Ishikawa (cell line): ENCODE measurements around the gene SELENOI.
A peak's percentile ranks its signal among the peaks of the same experiment; 100 is the strongest.

Experiments
- CEBPB ChIP-seq: IDR thresholded peaks from 2 replicates; pipeline ENCODE4 v1.6.1; 2012
- CREB1 ChIP-seq: IDR thresholded peaks from 2 replicates; pipeline ENCODE4 v1.6.1; 2012; ENCODE audit warnings: low read depth
- EGR1 ChIP-seq: IDR thresholded peaks from 2 replicates; pipeline ENCODE4 v1.6.1; 2012
- EP300 ChIP-seq: IDR thresholded peaks from 2 replicates; pipeline ENCODE4 v1.6.1; 2012; ENCODE audit warnings: borderline replicate concordance
- FOXM1 ChIP-seq: IDR thresholded peaks from 2 replicates; pipeline ENCODE4 v1.6.1; 2012; ENCODE audit warnings: low read depth, borderline replicate concordance
- NFIC ChIP-seq: IDR thresholded peaks from 2 replicates; pipeline ENCODE4 v1.6.1; 2012
- RAD21 ChIP-seq: IDR thresholded peaks from 2 replicates; pipeline ENCODE4 v1.6.1; 2012; ENCODE audit warnings: low read depth
- REST ChIP-seq: IDR thresholded peaks from 2 replicates; pipeline ENCODE4 v1.6.1; 2012; ENCODE audit warnings: low read depth, mild to moderate bottlenecking
- TAF1 ChIP-seq: IDR thresholded peaks from 2 replicates; pipeline ENCODE4 v1.6.1; 2012; ENCODE audit warnings: low read depth, mild to moderate bottlenecking
- TCF12 ChIP-seq: IDR thresholded peaks from 2 replicates; pipeline ENCODE4 v1.6.1; 2012; ENCODE audit warnings: low read depth
- TEAD4 ChIP-seq: IDR thresholded peaks from 2 replicates; pipeline ENCODE4 v1.6.1; 2012
- USF1 ChIP-seq: IDR thresholded peaks from 2 replicates; pipeline ENCODE4 v1.6.1; 2012
- YY1 ChIP-seq: IDR thresholded peaks from 2 replicates; pipeline ENCODE4 v1.6.1; 2012; ENCODE audit warnings: low read depth
- ZBTB7A ChIP-seq: IDR thresholded peaks from 2 replicates; pipeline ENCODE4 v1.6.1; 2012; ENCODE audit warnings: low read depth
- TF ChIP-seq, protein P1 (sequence below): IDR thresholded peaks from 2 replicates; pipeline ENCODE4 v1.6.1; 2012

The SELENOI gene

GRCh38 chr2:26312471-26312870, 33.5 kb upstream of the SELENOI start:
- TF ChIP-seq RAD21 (no peak), FOXM1 (no peak), TAF1 (no peak), CEBPB (no peak)
- TF ChIP-seq, protein P1, sequence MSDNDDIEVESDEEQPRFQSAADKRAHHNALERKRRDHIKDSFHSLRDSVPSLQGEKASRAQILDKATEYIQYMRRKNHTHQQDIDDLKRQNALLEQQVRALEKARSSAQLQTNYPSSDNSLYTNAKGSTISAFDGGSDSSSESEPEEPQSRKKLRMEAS = no peak

GRCh38 chr2:26313446-26313845, 32.5 kb upstream of the SELENOI start:
- TF ChIP-seq CEBPB (no peak), RAD21 (no peak), FOXM1 (no peak), EP300 (no peak), TEAD4 (no peak), ZBTB7A (no peak), TCF12 (no peak), REST (no peak)

DNA sequence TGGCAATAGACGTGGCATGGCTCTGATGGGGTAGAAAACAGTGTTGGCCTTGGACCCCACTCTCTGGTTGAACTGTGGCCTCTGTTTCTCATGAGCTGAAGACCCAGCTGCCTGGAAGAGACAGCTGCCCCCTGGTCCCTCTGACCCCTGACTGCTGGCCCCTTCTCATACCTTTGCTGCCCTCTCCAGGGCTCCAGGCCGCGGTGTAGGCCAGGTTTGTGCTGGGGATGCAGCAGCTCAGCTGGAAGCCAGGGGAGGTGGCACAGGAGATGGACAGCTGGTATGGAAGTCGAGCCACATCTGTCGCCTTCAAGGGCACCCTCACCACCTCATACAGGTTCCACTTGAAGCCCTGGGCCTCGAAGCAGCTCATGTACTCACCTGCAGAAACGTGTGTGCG, 31.7 kb upstream of the SELENOI start:
- TF ChIP-seq RAD21 (peak; percentile 44; the same call in 1 of the 2 replicates), TCF12 (no peak)

DNA sequence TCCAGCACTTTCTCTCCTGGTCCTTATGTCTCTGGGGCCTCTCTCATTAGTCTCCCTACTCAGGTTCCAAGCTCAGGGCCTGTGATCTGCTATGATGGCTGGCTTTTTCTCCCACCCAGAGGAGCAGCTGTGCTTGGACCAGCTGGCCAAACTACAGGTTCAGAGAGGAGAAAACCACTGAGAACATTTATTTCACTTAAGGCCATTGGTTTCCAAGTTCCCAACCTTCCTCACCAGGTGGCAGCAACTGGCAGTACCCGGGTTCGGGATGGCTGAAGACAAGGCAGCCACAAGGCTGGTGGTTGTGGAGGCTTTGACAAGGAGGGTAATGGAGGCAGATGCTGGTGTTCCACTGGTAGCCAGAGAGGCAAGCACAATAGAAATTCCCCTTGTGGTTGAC, 29.9 kb upstream of the SELENOI start:
- TF ChIP-seq RAD21 = peak; percentile 47
- TF ChIP-seq ZBTB7A = no peak

DNA sequence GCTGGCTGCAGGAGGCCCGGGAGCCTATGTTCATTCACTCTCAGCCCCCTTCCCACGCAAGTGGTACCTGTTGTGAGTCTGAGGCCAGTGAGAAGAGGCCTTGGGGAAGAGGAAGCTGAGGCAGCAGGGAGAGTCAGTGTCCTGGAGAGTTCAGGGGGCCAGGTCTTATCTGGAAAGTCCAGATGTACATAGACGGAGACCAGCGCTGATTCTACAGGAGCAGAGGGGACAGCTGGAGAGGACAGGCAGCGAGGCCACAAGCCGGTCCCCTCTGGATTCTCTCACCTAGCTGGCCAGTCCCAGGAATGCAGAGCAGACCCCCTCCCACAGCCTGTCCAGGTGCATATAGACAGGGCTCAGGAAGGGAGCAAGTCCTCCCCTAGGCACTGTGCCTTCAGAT, 29.1 kb upstream of the SELENOI start:
- TF ChIP-seq TAF1 (no peak), TEAD4 (no peak), ZBTB7A (no peak), EGR1 (no peak), CEBPB (no peak), TCF12 (no peak), REST (no peak), NFIC (no peak), USF1 (no peak), YY1 (no peak), RAD21 (no peak), CREB1 (no peak), FOXM1 (no peak), EP300 (no peak)
- TF ChIP-seq, protein P1 = no peak

DNA sequence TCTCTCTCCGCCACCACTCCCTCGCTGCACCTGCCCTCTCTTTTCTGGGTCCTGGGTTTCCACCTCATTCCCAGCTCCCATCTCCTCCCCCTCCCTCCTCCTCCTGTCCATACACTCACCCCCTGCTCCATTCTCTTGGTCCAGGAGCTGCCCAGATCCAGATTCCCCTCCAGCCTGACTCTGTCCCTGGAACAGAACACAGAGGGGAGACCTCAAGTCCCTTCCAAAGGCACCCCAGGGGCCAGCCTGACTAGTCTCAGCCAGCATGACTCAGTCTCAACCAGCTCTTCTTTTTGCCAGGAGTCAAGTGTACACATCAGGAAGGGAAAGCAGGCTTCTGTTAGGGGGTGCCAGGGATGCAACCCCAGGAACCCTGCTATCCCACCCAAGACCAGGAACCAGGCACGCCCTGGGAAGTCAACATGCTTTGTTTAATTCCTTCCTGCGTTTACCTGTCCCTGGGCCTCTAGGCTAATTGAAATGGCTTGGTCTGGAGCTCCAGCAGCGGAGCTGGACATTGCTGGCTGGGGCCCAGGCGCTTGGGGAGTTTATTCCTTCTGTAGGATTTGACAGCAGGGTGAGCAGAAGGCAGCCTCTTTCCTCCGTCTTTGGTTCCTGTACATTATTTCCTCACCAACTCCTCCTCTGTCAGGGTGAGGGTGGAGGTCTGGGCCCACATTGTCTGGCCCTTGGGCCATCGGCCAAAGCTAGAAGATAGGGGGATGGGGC, 28.4 kb upstream of the SELENOI start:
- TF ChIP-seq TEAD4 (no peak), FOXM1 (no peak), CEBPB (no peak), ZBTB7A (no peak), USF1 (no peak), EP300 (no peak), TCF12 (no peak), REST (no peak), RAD21 (no peak), NFIC (no peak), TAF1 (no peak)
- TF ChIP-seq, protein P1 = no peak
